Measurements from ENCODE around the gene DNAJC22.

GRCh38 chr12:49355913-49356312 lies 9.2 kb downstream of the DNAJC22 start:
- TF ChIP-seq CTCF (IDR thresholded peaks at IDR 0.05; ENCODE audit: low read length) = no peak
- TF ChIP-seq EZH2 (IDR thresholded peaks at IDR 0.05; ENCODE audit: borderline replicate concordance, low read length) = no peak

Data from OCI-LY1 (cell line).